ENCODE measurements around the gene ACAD9. TPM values are rescaled to one million over a fixed set of nuclear protein-coding genes. Genes with fewer than 3 reads are reported as not detected.

The ACAD9 gene
- total and polyA plus RNA-seq, 4 donors: 24.9 to 59.3 (median 38.8) TPM

Small RNAs within 50 kb of the gene (small RNA-seq; reads per million reads assigned to genes)
- gene AC112484.4 (ENCODE audit: low replicate concordance): not detected

Other genes starting within 250 kb of the ACAD9 start
- 100 to 1,000 TPM; 158 to 288 TPM for gene RPN1, start 228.8 kb upstream of the ACAD9 start, total RNA-seq
- gene RPN1, start 228.8 kb upstream of the ACAD9 start, polyA plus RNA-seq: 100 to 1,000 TPM; 146 to 318 TPM
- gene RAB7A, start 153.4 kb upstream of the ACAD9 start, total RNA-seq: 100 to 1,000 TPM; 127 to 271 TPM
- 100 to 1,000 TPM; 164 to 254 TPM for gene RAB7A, start 153.4 kb upstream of the ACAD9 start, polyA plus RNA-seq
- 1 to 10 TPM; 4.1 to 4.9 TPM for gene CFAP92, start 114.5 kb downstream of the ACAD9 start, total RNA-seq
- gene CFAP92, start 114.5 kb downstream of the ACAD9 start, polyA plus RNA-seq: 1 to 10 TPM; 1.2 to 1.3 TPM
- gene EFCC1, start 121.7 kb downstream of the ACAD9 start, total RNA-seq: 1 to 10 TPM; 5.2 to 7.4 TPM
- gene EFCC1, start 121.7 kb downstream of the ACAD9 start, polyA plus RNA-seq: 10 to 100 TPM in 1 of 2 donors, 1 to 10 TPM in 1; 3.2 to 10.0 TPM
- gene GP9, start 181.2 kb downstream of the ACAD9 start, total RNA-seq: 1 to 10 TPM in 1 of 2 donors, under 1 TPM in 1; 0.40 to 3.0 TPM
- gene GP9, start 181.2 kb downstream of the ACAD9 start, polyA plus RNA-seq: 1 to 10 TPM; 1.3 to 6.2 TPM
- 10 to 100 TPM in 1 of 2 donors, 1 to 10 TPM in 1; 9.4 to 32.6 TPM for gene RAB43, start 242.2 kb downstream of the ACAD9 start, total RNA-seq
- 10 to 100 TPM; 18.6 to 22.0 TPM for gene RAB43, start 242.2 kb downstream of the ACAD9 start, polyA plus RNA-seq

All from lung (tissue), 5 donors.